GM21447 (cell line): ENCODE results near the gene HLCS.

Source experiments
- ATAC-seq: cut with Tn5 transposase; IDR thresholded peaks from one replicate; pipeline ENCODE4 v1.9.1; 2021; ENCODE audit not compliant: unreplicated experiment

The HLCS gene

GRCh38 chr21:36887963-36888362 is 78.5 kb downstream of the HLCS start:
- ATAC-seq = no peak

- no peak for ATAC-seq
Measured at GRCh38 chr21:36883532-36884486, 82.7 kb downstream of the HLCS start.

GRCh38 chr21:36882776-36883175 is 83.7 kb downstream of the HLCS start:
- no peak for ATAC-seq

- ATAC-seq = no peak
Measured at GRCh38 chr21:36881228-36881627, 85.2 kb downstream of the HLCS start.

- ATAC-seq = no peak
Measured at GRCh38 chr21:36879827-36880226, 86.6 kb downstream of the HLCS start.

GRCh38 chr21:36877741-36878140 is 88.7 kb downstream of the HLCS start:
- ATAC-seq = no peak

- ATAC-seq = no peak
Measured at GRCh38 chr21:36874665-36875064, 91.8 kb downstream of the HLCS start.

GRCh38 chr21:36873513-36873912 is 93.0 kb downstream of the HLCS start:
- ATAC-seq = no peak

GRCh38 chr21:36867291-36867905 is 99.1 kb downstream of the HLCS start:
- no peak for ATAC-seq

GRCh38 chr21:36866419-36866818 is 100.0 kb downstream of the HLCS start:
- no peak for ATAC-seq

GRCh38 chr21:36864974-36865373 is 101.5 kb downstream of the HLCS start:
- no peak for ATAC-seq

GRCh38 chr21:36863260-36863659 is 103.2 kb downstream of the HLCS start:
- ATAC-seq = no peak

GRCh38 chr21:36861595-36862323 is 104.7 kb downstream of the HLCS start:
- ATAC-seq = no peak

GRCh38 chr21:36860736-36861594 is 105.5 kb downstream of the HLCS start:
- ATAC-seq = no peak

- no peak for ATAC-seq
Measured at GRCh38 chr21:36859744-36860501, 106.5 kb downstream of the HLCS start.

GRCh38 chr21:36858320-36858957 is 108.0 kb downstream of the HLCS start:
- no peak for ATAC-seq

- no peak for ATAC-seq
Measured at GRCh38 chr21:36856643-36857042, 109.8 kb downstream of the HLCS start.

- ATAC-seq = no peak
Measured at GRCh38 chr21:36854391-36854790, 112.1 kb downstream of the HLCS start.

- ATAC-seq = no peak
Measured at GRCh38 chr21:36852864-36853263, 113.6 kb downstream of the HLCS start.
